Mesenchymal stem cell (in vitro differentiated cells and primary cell): ENCODE results near the gene ANKS1A.

Source experiments
- DNase-seq: peaks from one replicate; pipeline ENCODE4 v3.0.0-alpha.2; 2013
- H2AFZ ChIP-seq: one replicate; pipeline ENCODE4 v1.6.1; 2013; ENCODE audit warnings: low read depth, mild to moderate bottlenecking, control low read depth, inconsistent platforms, low read length, moderate library complexity
- H2AK5ac ChIP-seq: 2 replicates; pipeline ENCODE4 v1.6.1; 2013; ENCODE audit warnings: low read length, moderate library complexity, mild to moderate bottlenecking, inconsistent platforms; ENCODE audit not compliant: severe bottlenecking
- H2BK120ac ChIP-seq: one replicate; pipeline ENCODE4 v1.6.1; 2013; ENCODE audit warnings: low read depth, mild to moderate bottlenecking, inconsistent platforms, low read length, moderate library complexity
- H2BK12ac ChIP-seq, 2 experiments: one replicate each; pipeline ENCODE4 v1.6.1; 2013; ENCODE audit warnings: inconsistent platforms in 2 of 2, low read length in 2 of 2, mild to moderate bottlenecking in 2 of 2, moderate library complexity in 2 of 2, control low read depth in 1 of 2
- H2BK15ac ChIP-seq: one replicate; pipeline ENCODE4 v1.6.1; 2013; ENCODE audit warnings: mild to moderate bottlenecking, low read depth, inconsistent platforms; ENCODE audit not compliant: poor library complexity, severe bottlenecking
- H2BK5ac ChIP-seq: 2 replicates; pipeline ENCODE4 v1.6.1; 2013; ENCODE audit warnings: low read depth, mild to moderate bottlenecking, low read length, control low read depth, inconsistent platforms; ENCODE audit not compliant: poor library complexity, severe bottlenecking
- H3K14ac ChIP-seq, 2 experiments: one replicate each; pipeline ENCODE4 v1.6.1; 2013; ENCODE audit warnings: inconsistent platforms in 2 of 2, low read length in 2 of 2, control low read depth in 1 of 2, mild to moderate bottlenecking in 1 of 2, moderate library complexity in 1 of 2
- H3K18ac ChIP-seq, 2 experiments: one replicate each; pipeline ENCODE4 v1.6.1; 2013; ENCODE audit warnings: inconsistent platforms in 2 of 2, low read length in 2 of 2, control low read depth in 1 of 2, low read depth in 1 of 2, mild to moderate bottlenecking in 1 of 2
- H3K23ac ChIP-seq, 2 experiments: one replicate each; pipeline ENCODE4 v1.6.1; 2013; ENCODE audit warnings: inconsistent platforms in 2 of 2, low read length in 2 of 2, mild to moderate bottlenecking in 2 of 2, moderate library complexity in 2 of 2, control low read depth in 1 of 2
- H3K27ac ChIP-seq: 2 replicates; pipeline ENCODE4 v1.5.1; 2013; ENCODE audit warnings: mild to moderate bottlenecking, moderate library complexity, low read length, control low read depth, inconsistent platforms; ENCODE audit not compliant: poor library complexity, severe bottlenecking
- H3K27me3 ChIP-seq, 2 experiments: 2 replicates each; pipeline versions ENCODE4 v1.6.1 to v1.7.0; 2013; ENCODE audit warnings: low read length in 2 of 2, mild to moderate bottlenecking in 2 of 2, moderate library complexity in 2 of 2, control low read depth in 1 of 2, inconsistent platforms in 1 of 2; ENCODE audit not compliant: control insufficient read depth in 1 of 2, insufficient read depth in 1 of 2
- H3K36me3 ChIP-seq, 2 experiments: 2 replicates each; pipeline versions ENCODE4 v1.6.1 to v1.7.0; 2013; ENCODE audit warnings: low read length in 2 of 2, control low read depth in 1 of 2, inconsistent platforms in 1 of 2, low read depth in 1 of 2, mild to moderate bottlenecking in 1 of 2; ENCODE audit not compliant: insufficient read depth in 2 of 2, control insufficient read depth in 1 of 2
- H3K4ac ChIP-seq, 2 experiments: one replicate each; pipeline ENCODE4 v1.6.1; 2013; ENCODE audit warnings: inconsistent platforms in 2 of 2, low read length in 2 of 2, mild to moderate bottlenecking in 2 of 2, moderate library complexity in 2 of 2, control low read depth in 1 of 2, low read depth in 1 of 2
- H3K4me1 ChIP-seq: 2 replicates; pipeline ENCODE4 v1.6.1; 2013; ENCODE audit warnings: low read depth, low read length, control low read depth; ENCODE audit not compliant: control insufficient read depth, insufficient read depth
- H3K4me2 ChIP-seq: 2 replicates; pipeline ENCODE4 v1.6.1; 2013; ENCODE audit warnings: low read length, mild to moderate bottlenecking, inconsistent platforms; ENCODE audit not compliant: poor library complexity, severe bottlenecking
- H3K4me3 ChIP-seq, 2 experiments: 2 replicates each; pipeline versions ENCODE4 v1.5.1 to v1.7.0; 2013; ENCODE audit warnings: low read length in 2 of 2, mild to moderate bottlenecking in 2 of 2, control low read depth in 1 of 2, low read depth in 1 of 2; ENCODE audit not compliant: insufficient read depth in 1 of 2
- H3K79me1 ChIP-seq: replicated peaks from 2 replicates; pipeline ENCODE4 v1.6.1; 2013; ENCODE audit warnings: mild to moderate bottlenecking, control low read depth, low read length, inconsistent platforms; ENCODE audit not compliant: poor library complexity, severe bottlenecking
- H3K9ac ChIP-seq: 2 replicates; pipeline ENCODE4 v1.7.0; 2013; ENCODE audit warnings: mild to moderate bottlenecking, low read length, moderate library complexity
- H3K9me3 ChIP-seq: 2 replicates; pipeline ENCODE4 v1.7.0; 2013; ENCODE audit warnings: mild to moderate bottlenecking, low read length; ENCODE audit not compliant: control insufficient read depth
- H4K8ac ChIP-seq: one replicate; pipeline ENCODE4 v1.6.1; 2013; ENCODE audit warnings: inconsistent platforms, mild to moderate bottlenecking, low read length, moderate library complexity
- H4K91ac ChIP-seq: one replicate; pipeline ENCODE4 v1.6.1; 2013; ENCODE audit warnings: mild to moderate bottlenecking, low read length, inconsistent platforms
- WGBS: methylation state at CpG from one replicate; pipeline ENCODE4 v1.1.7; 2013; ENCODE audit warnings: mixed read lengths; 5-methylcytosine and 5-hydroxymethylcytosine counted together

Gene ANKS1A

GRCh38 chr6:34852406-34853085, 36.5 kb upstream of the ANKS1A start:
- H3K36me3 ChIP-seq, result peaks cover 14 to 23% of the 10 kb centered on the region in 2 experiments
- H2BK15ac ChIP-seq, result no peak overlapping the region
- H3K4me3 ChIP-seq, result no peak overlapping the region
- no peak overlapping the region for H2AFZ ChIP-seq
- no peaks in the 10 kb centered on the region for H3K9me3 ChIP-seq
- no peak overlapping the region for H3K14ac ChIP-seq
- H3K4ac ChIP-seq, result no peak overlapping the region
- H3K27ac ChIP-seq, result no peak overlapping the region
- DNase-seq, result no peak
- no peaks in the 10 kb centered on the region for H3K79me1 ChIP-seq
- no peak overlapping the region for H4K91ac ChIP-seq
- H3K27me3 ChIP-seq, result no peaks in the 10 kb centered on the region
- no peak overlapping the region for H3K18ac ChIP-seq
- H3K4me1 ChIP-seq, result peaks cover 4% of the 10 kb centered on the region
- no peak overlapping the region for H3K4me2 ChIP-seq
- H2BK5ac ChIP-seq, result no peak overlapping the region
- H3K9ac ChIP-seq, result no peak overlapping the region
- no peak overlapping the region for H4K8ac ChIP-seq
- no peak overlapping the region for H2BK120ac ChIP-seq
- H3K23ac ChIP-seq, result no peak overlapping the region
- H2BK12ac ChIP-seq, result no peak overlapping the region
- 95% methylated on average over 3 of the region's 4 CpGs for WGBS
- H2AK5ac ChIP-seq, result no peak overlapping the region

DNA sequence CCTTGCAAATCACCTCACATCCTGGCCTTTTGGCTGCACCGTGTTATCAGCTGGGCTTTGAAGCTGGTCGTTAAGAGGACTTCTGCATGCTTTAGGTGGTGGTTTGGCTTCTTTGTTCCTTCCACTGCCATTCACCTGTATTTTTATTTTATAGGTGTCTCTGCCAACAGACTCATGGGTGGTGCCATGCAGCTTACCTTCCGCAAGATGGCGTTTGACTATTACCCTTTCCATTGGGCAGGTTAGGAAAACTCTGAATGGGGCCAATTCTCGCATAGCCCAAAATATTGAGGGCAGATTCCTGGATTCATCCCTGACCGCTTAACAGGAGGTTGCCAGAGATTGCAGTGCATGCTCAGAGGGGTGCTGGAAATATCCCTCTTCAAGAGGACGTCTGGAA, 33.6 kb upstream of the ANKS1A start:
- Histone ChIP-seq H3K9me3 (no peaks in the 10 kb centered on the region), H2BK12ac (no peak overlapping the region), H3K36me3 (peaks cover 30 to 44% of the 10 kb centered on the region in 2 experiments), H2AFZ (no peak overlapping the region), H3K4me3 (no peak overlapping the region), H4K8ac (no peak overlapping the region), H2BK120ac (no peak overlapping the region), H3K27ac (no peak overlapping the region), H2AK5ac (no peak overlapping the region), H2BK15ac (no peak overlapping the region), H2BK5ac (no peak overlapping the region), H3K27me3 (no peaks in the 10 kb centered on the region), H3K4me2 (no peak overlapping the region), H3K4me1 (peaks cover 4% of the 10 kb centered on the region), H3K23ac (no peak overlapping the region), H3K9ac (no peak overlapping the region), H3K79me1 (no peaks in the 10 kb centered on the region), H3K18ac (no peak overlapping the region), H3K14ac (no peak overlapping the region), H4K91ac (no peak overlapping the region), H3K4ac (no peak overlapping the region)
- DNase-seq, result no peak
- WGBS, result 83% methylated on average over 7 of the region's 7 CpGs

DNA sequence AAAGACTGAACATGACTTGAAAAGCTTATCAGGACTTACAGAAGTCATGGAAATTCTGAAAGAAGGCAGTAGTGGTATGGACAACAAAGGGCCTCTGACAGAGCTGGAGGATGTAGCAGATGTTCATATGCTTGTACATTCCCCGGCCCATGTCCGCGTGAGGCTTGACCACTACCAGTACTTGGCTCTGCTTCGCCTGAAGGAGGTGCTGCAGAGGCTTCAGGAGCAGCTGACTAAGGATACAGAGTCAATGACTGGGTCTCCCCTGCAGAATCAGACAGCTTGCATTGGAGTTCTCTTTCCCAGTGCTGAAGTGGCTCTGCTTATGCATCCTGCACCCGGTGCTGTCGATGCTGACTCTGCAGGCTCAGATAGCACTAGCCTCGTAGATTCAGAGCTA, 30.4 kb upstream of the ANKS1A start:
- Histone ChIP-seq H3K4me2 (no peak overlapping the region), H2BK5ac (no peak overlapping the region), H3K9ac (no peak overlapping the region), H4K8ac (no peak overlapping the region), H3K4ac (no peak overlapping the region), H3K23ac (no peak overlapping the region), H3K27me3 (no peaks in the 10 kb centered on the region), H2AK5ac (no peak overlapping the region), H3K36me3 (peaks cover 26 to 44% of the 10 kb centered on the region in 2 experiments), H2BK12ac (no peak overlapping the region), H2BK120ac (no peak overlapping the region), H2AFZ (no peak overlapping the region), H3K27ac (no peak overlapping the region), H3K4me1 (no peaks in the 10 kb centered on the region), H4K91ac (no peak overlapping the region), H3K18ac (no peak overlapping the region), H3K14ac (no peak overlapping the region), H3K4me3 (no peak overlapping the region), H3K9me3 (no peaks in the 10 kb centered on the region), H3K79me1 (no peaks in the 10 kb centered on the region), H2BK15ac (no peak overlapping the region)
- WGBS, result 95% methylated on average over 7 of the region's 7 CpGs
- no peak for DNase-seq

DNA sequence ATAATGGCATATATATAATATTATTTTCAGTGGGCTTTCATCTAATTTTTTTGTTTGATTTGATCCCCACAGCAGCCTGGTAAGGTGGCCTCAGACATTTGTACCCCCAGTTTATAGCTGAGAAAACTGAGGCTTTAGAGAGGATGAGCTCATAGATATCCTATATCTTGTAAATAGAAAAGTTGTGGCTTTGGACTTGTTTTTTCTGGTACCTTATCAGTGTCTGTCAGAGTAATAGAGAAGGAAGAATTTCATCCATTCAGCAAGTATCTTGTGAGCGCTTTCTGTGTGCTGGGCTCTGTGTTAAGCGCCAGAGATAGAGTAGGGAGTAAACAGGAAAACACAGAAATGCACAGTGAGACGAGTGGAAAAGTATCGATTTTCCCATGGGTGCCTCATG, 29.1 kb upstream of the ANKS1A start:
- H3K14ac ChIP-seq, result no peak overlapping the region
- no peak overlapping the region for H2BK5ac ChIP-seq
- no peak overlapping the region for H2BK15ac ChIP-seq
- no peaks in the 10 kb centered on the region for H3K27me3 ChIP-seq
- no peak overlapping the region for H3K4me3 ChIP-seq
- no peak overlapping the region for H3K27ac ChIP-seq
- H3K4me1 ChIP-seq, result no peaks in the 10 kb centered on the region
- no peak for DNase-seq
- H2AFZ ChIP-seq, result no peak overlapping the region
- H4K8ac ChIP-seq, result no peak overlapping the region
- WGBS, result 77% methylated on average over 4 of the region's 4 CpGs
- no peak overlapping the region for H3K23ac ChIP-seq
- no peak overlapping the region for H2AK5ac ChIP-seq
- H3K18ac ChIP-seq, result no peak overlapping the region
- no peak overlapping the region for H3K4ac ChIP-seq
- H4K91ac ChIP-seq, result no peak overlapping the region
- no peak overlapping the region for H2BK120ac ChIP-seq
- H3K9ac ChIP-seq, result no peak overlapping the region
- H2BK12ac ChIP-seq, result no peak overlapping the region
- H3K36me3 ChIP-seq, result peaks cover 26 to 49% of the 10 kb centered on the region in 2 experiments
- no peak overlapping the region for H3K4me2 ChIP-seq
- H3K79me1 ChIP-seq, result no peaks in the 10 kb centered on the region
- H3K9me3 ChIP-seq, result no peaks in the 10 kb centered on the region
